NCI-H1092 (cell line): ENCODE results near the gene ANKRD16.
"Not testable (repeated sequence)": the region's sequence is repeated elsewhere in the genome, so short reads cannot be mapped to it uniquely, and the experiment has no call there.

Experiments used
- DNase-seq: peaks from one replicate; lab custom pipeline; 2025; lab: John Stamatoyannopoulos, UW

Gene ANKRD16

DNA sequence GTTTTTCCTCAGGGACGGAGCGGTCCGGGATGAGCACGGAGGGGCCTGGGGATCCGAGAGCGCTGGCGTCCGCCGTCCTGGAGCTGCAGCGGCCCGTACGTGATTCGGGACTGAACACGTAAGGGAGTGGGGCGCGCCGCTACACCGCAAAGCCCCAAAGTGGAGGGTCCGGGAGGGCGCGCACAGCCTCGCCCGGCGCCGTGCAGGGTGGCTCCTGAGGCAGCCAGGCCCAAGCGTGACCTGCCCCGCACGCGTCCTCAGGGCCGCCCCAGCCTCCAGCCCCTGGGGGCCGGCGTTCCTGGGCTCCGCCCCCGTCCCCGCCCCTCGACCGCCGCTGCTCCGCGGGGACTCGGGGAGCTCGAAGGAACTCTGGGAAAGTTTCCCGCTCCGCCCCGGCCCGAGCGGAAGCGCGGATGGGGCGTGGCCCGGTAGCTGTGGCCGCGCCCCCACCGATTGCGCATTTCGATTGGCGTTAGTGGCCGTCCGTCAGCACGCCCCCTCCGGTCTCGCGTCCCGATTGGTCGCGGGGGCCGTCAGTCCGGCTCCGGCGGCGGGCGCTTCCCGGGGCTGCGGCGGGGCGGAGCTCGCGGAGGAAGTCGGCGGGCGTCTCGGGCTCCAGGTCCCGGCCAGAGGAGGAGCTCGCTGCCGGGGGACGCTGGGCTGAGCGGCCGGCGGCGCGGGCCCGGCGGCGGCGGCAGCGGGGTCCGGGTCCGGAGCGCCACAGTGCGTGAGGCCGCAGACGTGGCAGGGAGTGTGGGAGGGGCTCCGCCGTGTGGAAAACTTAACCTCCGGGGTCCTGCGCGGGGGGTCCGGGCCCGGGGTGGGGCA is at the start of gene ANKRD16, which contains the start of gene FBH1:
Gene ANKRD16, minus strand, starts transcription at position 270 of the 828 bp plus-strand sequence. CDS start 539 bp downstream, outside the sequence.
Gene FBH1, plus strand, starts transcription at position 620 of the 828 bp plus-strand sequence. Its CDS starts 103 bp downstream, at position 723.
- DNase-seq: peak; percentile 97

- DNase-seq: no peak
Measured at GRCh38 chr10:5938291-5938690, 48.6 kb upstream of the ANKRD16 start.

DNA sequence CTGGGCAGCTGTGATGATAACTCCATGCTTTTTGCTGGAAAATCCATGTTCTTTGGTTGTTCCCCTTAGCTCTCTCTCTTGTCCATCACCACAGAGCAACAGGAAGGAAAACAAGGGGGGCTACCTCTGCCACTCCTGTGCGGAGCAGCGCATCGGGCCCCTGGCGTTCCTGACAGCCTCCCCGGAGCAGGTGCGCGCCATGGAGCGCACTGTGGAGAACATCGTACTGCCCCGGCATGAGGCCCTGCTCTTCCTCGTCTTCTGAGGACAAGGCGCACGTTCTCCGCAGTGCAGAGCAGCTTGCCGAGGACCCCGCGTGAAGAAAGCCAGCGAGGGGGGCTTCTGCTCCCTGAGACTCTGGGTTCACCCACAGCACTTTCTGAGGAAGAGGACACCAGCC is 47.3 kb upstream of the ANKRD16 start:
- no peak for DNase-seq

DNA sequence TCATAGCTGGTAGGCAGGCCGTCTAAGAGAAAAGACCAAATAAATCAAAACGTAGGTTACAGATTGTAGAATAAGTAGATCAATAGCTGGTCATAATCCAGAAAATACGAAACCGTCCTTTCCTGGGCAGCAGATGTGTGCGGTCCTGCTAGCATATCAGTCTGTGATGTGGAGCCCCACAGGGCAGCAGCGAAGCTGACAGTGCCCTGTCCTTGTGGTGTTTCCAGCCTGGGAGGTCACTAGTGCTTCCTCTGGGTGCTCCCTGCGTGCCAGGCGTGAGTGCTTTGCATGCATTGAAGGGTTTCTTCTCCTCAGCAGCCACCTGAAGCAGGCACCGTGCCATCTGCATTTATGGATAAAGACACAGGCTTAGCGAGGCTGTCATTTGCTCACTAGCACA is 45.9 kb upstream of the ANKRD16 start:
- no peak for DNase-seq

DNA sequence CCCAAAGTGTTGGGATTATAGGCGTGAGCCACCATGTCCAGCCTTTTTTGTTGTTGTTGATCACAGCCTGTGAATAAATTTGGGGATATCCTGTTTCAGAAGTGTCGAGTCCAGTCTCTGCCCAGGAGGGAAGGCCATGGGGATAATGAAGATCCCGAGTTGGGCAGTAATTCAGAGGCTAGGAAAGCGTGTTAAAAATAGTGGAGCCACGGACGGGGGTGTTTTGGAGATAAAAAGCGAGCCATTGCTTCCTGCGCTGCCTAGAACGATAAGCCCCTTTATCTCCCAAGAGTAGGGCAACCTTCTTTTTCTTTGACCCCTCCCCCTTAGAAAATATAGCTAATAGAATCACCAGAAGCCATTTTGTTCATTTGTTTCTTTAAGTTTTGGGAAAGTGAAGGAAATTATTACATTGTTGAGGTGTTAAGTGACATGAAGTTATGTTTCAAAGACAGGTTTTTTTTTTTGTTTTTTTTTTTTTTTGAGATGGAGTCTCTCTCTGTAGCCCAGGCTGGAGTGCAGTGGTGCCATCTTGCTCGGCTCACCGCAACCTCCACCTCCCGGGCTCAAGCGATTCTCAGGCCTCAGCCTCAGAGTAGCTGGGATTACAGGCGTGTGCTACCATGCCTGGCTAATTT is 44.3 kb upstream of the ANKRD16 start:
- no peak for DNase-seq

DNA sequence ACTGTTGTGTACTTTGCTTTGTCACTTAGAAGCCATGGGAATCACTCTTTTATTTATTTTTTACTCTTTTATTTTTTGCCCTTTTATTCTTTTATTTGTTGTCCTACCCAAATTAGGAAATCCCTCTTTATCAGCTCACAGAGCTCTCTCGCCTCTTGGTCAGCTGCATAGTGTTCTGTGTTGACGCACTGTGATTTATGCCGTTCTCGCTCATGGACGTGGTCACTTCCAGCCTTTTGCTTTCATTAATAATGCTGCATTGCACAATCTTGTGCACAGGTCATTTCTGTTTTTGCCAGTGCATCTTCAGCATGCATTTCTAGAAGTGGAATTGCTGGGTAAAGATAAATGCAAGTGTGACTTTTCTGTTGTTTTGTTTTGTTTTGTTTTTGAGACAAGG is 42.7 kb upstream of the ANKRD16 start:
- DNase-seq: no peak

- no peak for DNase-seq
Measured at GRCh38 chr10:5930272-5930671, 40.6 kb upstream of the ANKRD16 start.

DNA sequence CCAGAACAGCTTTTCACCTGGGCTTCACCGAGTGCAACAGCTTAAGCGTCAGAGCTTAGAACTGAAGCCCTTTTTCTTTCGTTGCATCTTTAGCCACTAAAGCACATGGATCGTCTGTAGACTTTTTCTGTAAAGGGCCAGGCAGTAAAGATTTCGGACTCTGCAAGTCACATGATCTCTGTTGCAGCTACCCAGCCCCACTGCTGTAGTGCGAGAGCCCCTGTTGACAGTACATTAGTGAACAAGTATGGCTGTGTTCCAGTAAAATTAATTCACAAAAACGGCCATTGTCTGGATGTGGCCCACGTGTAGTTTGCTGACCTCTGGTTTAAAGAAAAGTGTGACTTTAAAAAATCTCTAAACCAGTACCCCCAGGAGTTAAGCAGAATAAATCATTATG is 39.7 kb upstream of the ANKRD16 start:
- DNase-seq: no peak

DNA sequence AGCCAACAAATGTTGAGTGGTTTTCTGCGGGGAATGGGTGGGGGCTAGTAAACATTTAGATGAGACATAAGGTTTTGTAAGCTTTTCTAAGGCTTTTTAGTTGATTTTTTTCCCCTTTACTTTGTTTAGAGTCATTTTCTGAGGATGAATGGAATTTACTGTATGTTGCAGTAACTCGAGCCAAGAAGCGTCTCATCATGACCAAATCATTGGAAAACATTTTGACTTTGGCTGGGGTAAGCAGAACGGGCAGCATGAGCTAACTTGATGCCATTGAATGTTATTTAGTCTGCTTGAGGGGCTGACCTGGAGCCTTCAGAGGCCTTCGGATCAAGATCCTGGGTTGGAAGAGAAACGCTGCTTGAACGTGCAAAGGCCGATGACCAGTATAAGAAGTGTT is 37.6 kb upstream of the ANKRD16 start:
- no peak for DNase-seq

DNA sequence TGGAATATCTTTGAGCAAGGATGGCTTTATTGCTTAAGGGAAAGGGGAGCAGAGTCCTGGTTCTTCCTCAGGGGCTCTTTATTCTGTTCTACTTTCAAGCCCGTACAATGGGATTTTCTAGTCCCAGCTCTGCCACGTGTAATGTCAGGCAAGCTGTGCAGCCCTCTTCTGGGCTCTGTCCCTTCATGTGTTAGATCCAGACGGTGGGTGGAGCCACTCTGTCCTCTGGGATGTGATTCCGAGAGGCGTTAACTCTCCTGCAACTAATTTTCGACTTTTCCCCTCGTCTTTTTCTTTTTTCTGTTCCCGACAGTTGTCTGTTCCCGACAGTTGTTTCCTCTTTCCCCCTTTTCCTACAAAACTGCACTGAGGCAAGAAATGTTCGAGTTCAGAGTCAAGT is 35.2 kb upstream of the ANKRD16 start:
- DNase-seq: no peak

DNA sequence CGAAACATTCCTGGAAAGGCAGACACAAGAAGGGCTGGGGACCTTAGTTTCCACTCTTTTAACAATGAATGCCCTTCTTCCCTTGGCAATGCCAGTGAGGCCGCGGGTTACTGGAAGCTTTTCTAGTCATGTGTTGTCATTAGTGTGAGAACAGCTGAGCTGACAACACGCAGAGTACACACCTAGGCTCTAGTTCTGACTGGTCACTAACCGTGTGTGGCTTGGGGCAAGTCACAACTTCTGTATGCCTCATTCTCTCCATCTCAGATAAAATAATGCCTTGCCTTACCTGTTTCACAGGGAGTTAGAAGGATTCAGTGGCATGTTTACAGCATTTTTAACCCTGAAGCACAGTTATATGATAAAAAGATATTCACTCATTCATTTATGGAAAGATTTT is 32.1 kb upstream of the ANKRD16 start:
- no peak for DNase-seq

DNA sequence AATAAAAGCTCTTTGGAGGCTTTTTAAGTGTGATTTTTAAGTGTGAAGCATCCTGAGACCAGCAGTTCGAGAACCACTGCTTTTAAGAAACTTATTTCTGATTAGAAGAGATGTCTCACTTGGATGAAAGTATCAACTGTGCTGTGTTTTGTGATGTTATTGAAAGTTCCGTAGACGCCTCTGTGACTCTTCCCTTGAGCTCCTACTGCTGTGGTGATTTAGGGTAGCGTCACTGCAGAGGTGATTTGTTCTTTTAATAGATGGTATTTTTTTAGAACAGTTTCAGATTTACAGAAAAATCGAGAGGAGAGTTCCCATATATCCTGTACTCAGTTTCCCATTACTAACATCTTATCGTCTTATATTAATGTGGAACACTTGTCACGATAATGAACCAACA is 29.9 kb upstream of the ANKRD16 start:
- DNase-seq: no peak

DNA sequence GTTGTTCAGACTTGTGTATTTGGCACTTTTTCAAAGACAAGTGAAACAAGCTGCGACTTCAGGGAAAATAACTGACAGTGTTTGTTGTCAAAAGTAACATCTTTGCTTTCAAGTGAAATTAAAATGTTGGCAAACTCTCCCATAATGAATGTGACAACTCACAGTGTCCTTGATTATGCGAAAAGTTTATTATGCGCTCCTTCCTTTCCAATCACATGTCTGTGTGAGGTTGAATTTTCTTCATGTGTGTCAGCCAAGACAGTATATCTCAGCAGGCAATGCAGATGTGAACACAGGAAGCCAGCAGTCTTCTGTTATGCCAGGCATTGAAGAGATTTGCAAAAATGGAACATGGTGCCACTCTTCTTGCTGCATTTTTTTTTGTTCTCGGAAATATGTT is 29.1 kb upstream of the ANKRD16 start:
- no peak for DNase-seq

- no peak for DNase-seq
Measured at GRCh38 chr10:5917305-5917704, 27.6 kb upstream of the ANKRD16 start.

DNA sequence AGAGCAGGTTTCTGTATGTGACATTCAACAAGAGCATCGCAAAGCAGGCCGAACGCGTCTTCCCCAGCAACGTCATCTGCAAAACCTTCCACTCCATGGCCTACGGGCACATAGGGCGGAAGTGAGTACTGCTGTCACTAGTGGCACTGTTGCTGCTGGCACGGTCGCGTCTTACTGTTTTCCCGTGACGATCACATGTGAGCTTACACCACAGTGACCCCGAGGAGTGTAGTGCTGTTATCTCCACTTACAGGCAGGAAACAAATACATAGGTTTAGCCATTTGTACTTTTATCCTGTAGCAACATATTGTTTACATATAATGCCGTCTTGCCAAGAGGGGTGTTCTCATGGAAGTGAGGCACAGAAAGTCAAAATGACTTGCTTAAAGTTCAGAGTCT is 25.8 kb upstream of the ANKRD16 start:
- DNase-seq: no peak

DNA sequence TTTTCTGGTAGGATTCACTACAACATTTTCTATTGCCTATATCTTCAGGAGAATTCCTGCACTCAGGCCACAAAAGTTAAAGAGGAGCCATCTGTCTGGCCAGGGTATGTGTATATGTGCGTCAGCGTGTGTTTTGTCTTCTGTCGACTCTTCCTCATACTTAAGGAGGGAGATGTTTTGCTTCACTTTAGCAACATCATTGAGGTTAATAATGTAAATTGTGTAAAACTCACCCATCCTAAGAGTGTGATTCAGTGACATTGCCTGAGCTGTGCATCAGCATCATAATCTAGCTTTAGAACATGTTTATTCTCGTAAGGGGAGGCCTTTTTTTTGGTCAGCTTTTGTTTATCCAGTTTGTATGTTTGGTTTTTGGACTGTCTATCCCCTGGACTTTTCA is 24.0 kb upstream of the ANKRD16 start:
- no peak for DNase-seq

GRCh38 chr10:5911670-5912069 is 22.0 kb upstream of the ANKRD16 start:
- no peak for DNase-seq

GRCh38 chr10:5910323-5911100 is 20.8 kb upstream of the ANKRD16 start:
- no peak for DNase-seq

GRCh38 chr10:5908676-5909075 is 19.0 kb upstream of the ANKRD16 start:
- DNase-seq: not testable (repeated sequence)

- DNase-seq: no peak
Measured at GRCh38 chr10:5906651-5907050, 17.0 kb upstream of the ANKRD16 start.

DNA sequence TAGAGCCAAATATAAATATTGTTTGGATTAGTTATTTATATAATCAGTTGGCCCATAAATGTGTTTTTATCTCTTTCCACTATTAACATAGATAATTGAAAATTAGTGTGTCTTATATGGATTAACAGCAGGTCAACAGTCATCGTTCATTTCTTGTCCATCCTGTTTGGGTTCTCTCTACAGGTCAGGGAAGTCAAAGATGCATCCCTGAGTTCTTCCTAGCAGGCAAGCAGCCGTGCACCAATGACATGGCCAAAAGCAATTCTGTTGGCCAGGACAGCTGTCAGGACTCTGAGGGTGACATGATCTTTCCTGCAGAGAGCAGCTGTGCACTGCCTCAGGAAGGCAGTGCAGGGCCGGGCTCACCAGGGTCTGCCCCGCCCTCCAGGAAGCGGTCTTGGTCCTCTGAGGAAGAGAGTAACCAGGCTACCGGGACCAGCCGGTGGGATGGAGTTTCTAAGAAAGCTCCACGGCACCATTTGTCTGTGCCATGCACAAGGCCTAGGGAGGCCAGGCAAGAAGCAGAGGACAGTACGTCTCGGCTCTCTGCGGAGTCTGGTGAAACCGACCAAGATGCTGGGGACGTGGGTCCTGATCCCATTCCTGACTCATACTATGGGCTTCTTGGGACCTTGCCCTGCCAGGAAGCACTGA is 16.3 kb upstream of the ANKRD16 start:
- DNase-seq: no peak

DNA sequence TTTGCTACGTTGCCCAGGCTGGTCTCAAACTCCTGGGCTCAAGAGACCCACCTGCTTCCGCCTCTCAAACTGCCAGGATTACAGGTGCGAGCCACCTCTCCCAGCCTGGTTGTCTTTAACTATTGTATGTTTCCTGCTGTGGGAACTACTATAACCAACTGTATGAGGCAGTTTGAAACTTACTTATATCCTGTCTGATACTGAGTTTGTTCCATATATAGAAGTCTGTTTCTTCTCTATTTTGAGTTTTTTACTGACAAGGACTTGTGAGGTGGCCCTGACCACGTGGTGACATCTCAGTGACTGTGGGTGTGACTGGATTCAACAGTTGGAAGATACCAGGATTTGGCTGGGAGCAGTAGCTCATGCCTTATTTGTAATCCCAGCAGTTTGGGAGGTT is 14.5 kb upstream of the ANKRD16 start:
- DNase-seq: no peak
